Stimulated activated naive CD4-positive, alpha-beta T cell treated with Interleukin-2 at 50 U/mL for 16 hours (primary cell): ENCODE measurements around the gene ARFGEF2.
"Not testable (repeated sequence)": the region's sequence is repeated elsewhere in the genome, so short reads cannot be mapped to it uniquely, and the experiment has no call there.

Experiments used
- DNase-seq: peaks from one replicate; lab custom pipeline; 2025; lab: John Stamatoyannopoulos, UW

The ARFGEF2 gene

GRCh38 chr20:49078310-49078709, 156.8 kb downstream of the ARFGEF2 start:
- no peak for DNase-seq

GRCh38 chr20:49082295-49082694, 160.8 kb downstream of the ARFGEF2 start:
- not testable (repeated sequence) for DNase-seq
